ENCODE measurements around the gene CHRDL1.

Gene CHRDL1

DNA sequence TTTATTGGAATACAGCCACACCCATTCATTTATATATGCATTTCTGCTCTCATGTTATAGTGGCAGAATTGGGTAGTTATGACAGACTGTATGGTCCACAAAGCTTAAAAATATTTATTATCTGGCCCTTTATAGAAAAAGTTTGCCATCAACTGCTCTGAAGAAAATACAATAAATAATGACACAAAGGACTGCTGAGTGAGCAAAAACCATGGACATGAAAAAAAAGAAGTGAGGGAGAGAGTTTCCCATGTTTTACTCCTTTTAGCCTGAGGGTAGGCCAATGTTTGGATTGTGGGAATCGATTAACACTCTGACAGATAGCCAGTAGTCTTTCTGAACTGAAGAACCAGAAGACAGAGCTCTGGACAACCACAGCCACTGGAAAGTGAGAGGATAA is 149.2 kb downstream of the CHRDL1 start:
- TF ChIP-seq, protein P1, sequence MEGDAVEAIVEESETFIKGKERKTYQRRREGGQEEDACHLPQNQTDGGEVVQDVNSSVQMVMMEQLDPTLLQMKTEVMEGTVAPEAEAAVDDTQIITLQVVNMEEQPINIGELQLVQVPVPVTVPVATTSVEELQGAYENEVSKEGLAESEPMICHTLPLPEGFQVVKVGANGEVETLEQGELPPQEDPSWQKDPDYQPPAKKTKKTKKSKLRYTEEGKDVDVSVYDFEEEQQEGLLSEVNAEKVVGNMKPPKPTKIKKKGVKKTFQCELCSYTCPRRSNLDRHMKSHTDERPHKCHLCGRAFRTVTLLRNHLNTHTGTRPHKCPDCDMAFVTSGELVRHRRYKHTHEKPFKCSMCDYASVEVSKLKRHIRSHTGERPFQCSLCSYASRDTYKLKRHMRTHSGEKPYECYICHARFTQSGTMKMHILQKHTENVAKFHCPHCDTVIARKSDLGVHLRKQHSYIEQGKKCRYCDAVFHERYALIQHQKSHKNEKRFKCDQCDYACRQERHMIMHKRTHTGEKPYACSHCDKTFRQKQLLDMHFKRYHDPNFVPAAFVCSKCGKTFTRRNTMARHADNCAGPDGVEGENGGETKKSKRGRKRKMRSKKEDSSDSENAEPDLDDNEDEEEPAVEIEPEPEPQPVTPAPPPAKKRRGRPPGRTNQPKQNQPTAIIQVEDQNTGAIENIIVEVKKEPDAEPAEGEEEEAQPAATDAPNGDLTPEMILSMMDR (conservative IDR thresholded peaks at IDR 0.05; ENCODE audit: low read depth, low read length), result no peak
- no peak for DNase-seq (ENCODE audit: low read depth)

More for the DNA sequence above, 149.2 kb downstream of the CHRDL1 start:
- H3K4me3 ChIP-seq (ENCODE audit: low read depth, low read length), result no peak overlapping the region
